DMS79 treated with DMSO at 0.1 percent for 48 hours (cell line): Measurements from ENCODE around the gene SAMD11.
"Not testable (repeated sequence)": the region's sequence is repeated elsewhere in the genome, so short reads cannot be mapped to it uniquely, and the experiment has no call there.

ENCODE experiments used
- DNase-seq: peaks from one replicate; lab custom pipeline; 2025; lab: John Stamatoyannopoulos, UW

Gene SAMD11

GRCh38 chr1:923131-923990 lies at the start of gene SAMD11:
TSS of gene SAMD11 (plus strand) at chr1:923923. CDS start at chr1:924432, 509 bp downstream.
- DNase-seq = peak; percentile 66

GRCh38 chr1:876428-877208 lies 47.1 kb upstream of the SAMD11 start:
- DNase-seq = not testable (repeated sequence)

GRCh38 chr1:877209-877986 lies 46.3 kb upstream of the SAMD11 start:
- peak; percentile 13 for DNase-seq

- DNase-seq = not testable (repeated sequence)
Measured at GRCh38 chr1:880511-880910, 43.2 kb upstream of the SAMD11 start.

GRCh38 chr1:880915-881314 lies 42.8 kb upstream of the SAMD11 start:
- not testable (repeated sequence) for DNase-seq

GRCh38 chr1:886311-886710 lies 37.4 kb upstream of the SAMD11 start:
- no peak for DNase-seq

GRCh38 chr1:886760-887159 lies 37.0 kb upstream of the SAMD11 start:
- DNase-seq = no peak

GRCh38 chr1:888297-888696 lies 35.4 kb upstream of the SAMD11 start:
- no peak for DNase-seq

- DNase-seq = not testable (repeated sequence)
Measured at GRCh38 chr1:889774-890173, 33.9 kb upstream of the SAMD11 start.

GRCh38 chr1:890234-890633 lies 33.5 kb upstream of the SAMD11 start:
- DNase-seq = not testable (repeated sequence)

GRCh38 chr1:890661-891060 lies 33.1 kb upstream of the SAMD11 start:
- no peak for DNase-seq

- DNase-seq = no peak
Measured at GRCh38 chr1:897226-897625, 26.5 kb upstream of the SAMD11 start.

GRCh38 chr1:897951-898350 lies 25.8 kb upstream of the SAMD11 start:
- DNase-seq = not testable (repeated sequence)

- DNase-seq = no peak
Measured at GRCh38 chr1:899636-900317, 23.9 kb upstream of the SAMD11 start.

GRCh38 chr1:901108-901859 lies 22.4 kb upstream of the SAMD11 start:
- no peak for DNase-seq

- DNase-seq = no peak
Measured at GRCh38 chr1:902802-903201, 20.9 kb upstream of the SAMD11 start.

GRCh38 chr1:903305-903704 lies 20.4 kb upstream of the SAMD11 start:
- DNase-seq = no peak

- no peak for DNase-seq
Measured at GRCh38 chr1:903721-904271, 19.9 kb upstream of the SAMD11 start.

GRCh38 chr1:904310-904950 lies 19.3 kb upstream of the SAMD11 start:
- DNase-seq = peak; percentile 79
